Head of caudate nucleus (tissue), 42 donors: ENCODE results near the gene RAB6C.
"Not testable (repeated sequence)": the region's sequence is repeated elsewhere in the genome, so short reads cannot be mapped to it uniquely, and the experiment has no call there.

Experiments
- DNase-seq, 42 donors: peaks; one replicate each; pipeline versions ENCODE4 v3.0.0 to v3.0.0-alpha.2; 2020 to 2021; ENCODE audit warnings: mixed read lengths in 7 of 42
- intact Hi-C: fragments of 100-400 bp; cut with DNase I; formaldehyde crosslinking; loops from one replicate; pipeline ENCODE4 v1.15.0; 2022

The RAB6C gene

DNA sequence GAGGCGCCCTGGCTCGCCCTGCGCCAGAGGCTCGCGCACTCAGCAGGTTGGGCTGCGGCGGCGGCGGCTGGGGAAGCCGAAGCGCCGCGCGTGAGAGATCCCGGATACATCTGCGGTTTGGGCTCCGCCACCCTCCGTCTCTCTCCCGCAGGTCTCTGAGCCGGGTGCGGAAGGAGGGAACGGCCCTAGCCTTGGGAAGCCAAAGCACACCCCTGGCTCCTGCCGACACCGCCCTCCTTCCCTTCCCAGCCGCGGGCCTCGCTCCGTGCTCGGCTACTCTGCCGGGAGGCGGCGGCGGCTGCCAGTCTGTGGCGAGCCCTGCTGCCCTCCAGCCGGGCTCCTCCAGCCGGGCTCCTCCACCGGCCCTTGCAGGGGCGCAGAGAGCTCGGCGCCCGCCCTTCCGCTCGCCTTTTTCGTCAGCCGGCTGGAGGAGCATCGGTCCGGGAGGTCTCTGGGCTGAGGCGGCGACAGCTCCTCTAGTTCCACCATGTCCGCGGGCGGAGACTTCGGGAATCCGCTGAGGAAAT lies at the start of gene RAB6C:
Gene RAB6C, plus strand, starts transcription at position 38 of the 527 bp plus-strand sequence. Its CDS starts 450 bp downstream, at position 488.
- intact Hi-C loops: not testable (repeated sequence)
- peak in 41 of 42 donors; percentile 29 to 84 (median 67) for DNase-seq

DNA sequence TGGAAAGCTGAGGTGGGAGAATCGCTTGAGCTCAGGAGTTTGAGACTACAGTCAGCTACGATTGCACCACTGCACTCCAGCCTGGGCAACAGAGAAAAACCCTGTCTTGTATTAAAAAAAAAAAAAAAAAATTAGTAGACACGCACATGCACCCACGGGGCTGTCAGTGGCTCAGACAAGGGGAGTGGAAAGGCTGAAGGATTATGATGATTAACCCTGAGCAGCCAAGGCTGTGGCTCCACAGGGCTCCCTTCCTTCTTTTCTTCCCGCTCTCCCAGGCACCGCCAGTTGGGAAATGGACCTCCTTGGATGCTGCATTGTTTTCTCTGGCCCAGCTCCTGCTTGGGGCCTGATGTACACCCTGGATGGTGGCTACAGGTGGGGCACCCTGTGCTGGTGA lies 49.0 kb upstream of the RAB6C start:
- peak in 2 of 42 donors; percentile 10 to 32 for DNase-seq
- intact Hi-C loops: no loop called here

DNA sequence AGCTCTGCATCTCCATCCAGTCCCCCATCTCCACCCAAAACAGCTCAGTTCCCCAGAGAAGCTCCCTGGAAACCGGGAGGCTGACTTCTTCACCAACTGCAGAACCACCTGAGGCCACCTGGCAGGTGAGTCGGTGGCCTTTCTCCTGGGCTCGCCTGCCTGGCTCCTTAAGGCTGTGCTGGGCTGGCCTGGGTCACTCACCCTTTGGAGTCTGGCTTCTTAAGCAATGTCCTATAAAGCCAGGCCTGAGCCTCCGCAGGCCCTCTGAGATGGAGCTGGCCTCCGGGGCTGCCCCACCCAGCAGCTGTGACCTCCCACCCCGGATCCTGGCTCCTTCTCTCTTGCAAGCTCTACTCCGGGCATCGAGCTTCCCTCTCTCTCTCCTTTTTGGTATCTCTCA lies 46.1 kb upstream of the RAB6C start:
- peak in 3 of 42 donors; percentile 33 to 56 (median 39) for DNase-seq

DNA sequence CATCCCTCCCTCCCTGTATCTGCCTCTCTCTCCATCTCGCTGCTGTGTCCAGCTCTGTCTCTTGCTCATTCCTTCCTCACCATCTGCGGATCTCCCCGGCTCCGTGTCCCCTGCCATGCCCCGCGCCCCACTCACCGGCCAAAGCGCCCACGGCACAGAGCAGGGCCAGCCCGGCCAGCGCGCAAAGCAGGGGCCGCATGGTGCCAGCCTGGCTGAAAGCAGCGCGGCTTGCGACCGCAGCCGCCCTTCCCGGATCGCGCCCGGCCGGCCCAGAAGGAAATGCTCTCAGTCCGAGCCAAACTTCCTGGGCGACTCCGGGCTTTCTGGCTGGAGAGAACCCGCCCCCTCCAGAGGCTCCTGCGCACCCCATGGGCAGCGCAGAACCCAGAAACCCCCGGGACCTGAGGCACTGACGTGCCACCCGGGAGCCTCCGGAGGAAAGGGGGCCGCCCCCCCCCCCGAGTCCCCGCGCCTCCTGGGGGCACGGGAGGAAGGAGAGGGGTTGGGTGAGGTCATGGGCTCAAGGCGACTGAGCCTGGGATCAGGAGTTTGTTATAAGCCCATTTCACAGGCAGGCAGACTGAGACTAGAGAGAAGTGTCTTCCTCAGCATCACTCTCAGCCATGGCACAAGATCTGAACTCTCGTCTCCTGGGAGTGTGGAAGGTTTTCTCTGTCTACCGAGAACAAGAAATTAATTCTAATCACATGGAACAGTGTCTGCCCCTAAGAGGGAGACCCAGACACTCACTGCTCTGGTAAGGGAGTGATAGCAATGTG lies 45.2 kb upstream of the RAB6C start:
- intact Hi-C loops: no loop called here
- peak in 12 of 42 donors; percentile 15 to 68 (median 40) for DNase-seq

More for the DNA sequence above, 46.1 kb upstream of the RAB6C start:
- intact Hi-C loops: not testable (repeated sequence)

DNA sequence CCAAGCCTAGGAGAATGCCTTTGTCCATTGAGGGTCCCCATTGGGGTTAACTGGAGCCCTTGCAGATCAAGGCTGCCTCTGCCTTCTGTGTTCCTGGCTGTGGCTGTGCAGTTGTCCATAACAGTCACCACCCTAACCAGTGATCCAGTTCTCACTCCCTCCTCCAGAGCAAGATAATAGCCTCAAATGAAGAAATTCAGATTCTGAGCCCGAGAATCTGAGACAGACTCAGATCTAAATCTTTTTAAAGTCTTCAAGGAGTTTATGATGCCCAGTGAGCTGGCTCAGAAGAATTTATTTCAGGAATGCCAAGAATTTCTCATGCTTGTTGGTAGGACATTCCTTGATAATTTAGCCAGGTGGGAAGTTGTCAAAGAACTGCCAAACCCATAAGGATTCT lies 44.3 kb upstream of the RAB6C start:
- intact Hi-C loops: loop anchor here (5.0 kb wide), 1 partner anchor 402 kb away; no protein-coding TSS in a partner anchor
- DNase-seq: peak in 1 of 42 donors; percentile 31

DNA sequence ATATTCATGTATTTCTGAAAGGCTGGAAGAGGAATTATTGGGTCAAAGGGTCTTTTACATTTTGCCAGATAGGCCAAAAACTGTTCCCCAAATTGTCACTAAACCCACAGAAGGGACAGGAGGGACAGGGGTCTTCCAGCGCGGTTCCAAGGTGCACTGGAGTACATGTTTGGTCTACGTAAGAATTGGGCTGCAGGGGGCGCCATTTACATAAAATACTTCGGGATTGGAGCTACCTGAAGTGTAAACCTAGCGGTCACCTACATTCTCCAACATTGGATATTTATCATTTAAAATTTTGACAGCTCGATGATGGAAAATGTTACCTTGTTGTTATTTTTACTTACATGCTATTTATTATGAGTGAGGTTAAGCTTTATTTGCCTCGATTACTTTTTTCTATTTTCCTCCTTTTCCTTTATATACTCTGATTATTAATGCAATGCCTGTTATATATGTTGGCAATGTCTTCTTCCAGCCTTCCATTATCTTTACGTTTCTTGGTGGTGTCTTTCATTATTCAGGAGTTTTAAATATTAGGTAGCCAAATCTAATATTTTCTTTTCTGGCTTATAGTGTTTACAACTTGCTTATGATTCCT lies 43.0 kb upstream of the RAB6C start:
- intact Hi-C loops: loop anchor here (5.0 kb wide), 1 partner anchor 401 kb away; no protein-coding TSS in a partner anchor
- peak in 28 of 42 donors; percentile 41 to 90 (median 73) for DNase-seq

DNA sequence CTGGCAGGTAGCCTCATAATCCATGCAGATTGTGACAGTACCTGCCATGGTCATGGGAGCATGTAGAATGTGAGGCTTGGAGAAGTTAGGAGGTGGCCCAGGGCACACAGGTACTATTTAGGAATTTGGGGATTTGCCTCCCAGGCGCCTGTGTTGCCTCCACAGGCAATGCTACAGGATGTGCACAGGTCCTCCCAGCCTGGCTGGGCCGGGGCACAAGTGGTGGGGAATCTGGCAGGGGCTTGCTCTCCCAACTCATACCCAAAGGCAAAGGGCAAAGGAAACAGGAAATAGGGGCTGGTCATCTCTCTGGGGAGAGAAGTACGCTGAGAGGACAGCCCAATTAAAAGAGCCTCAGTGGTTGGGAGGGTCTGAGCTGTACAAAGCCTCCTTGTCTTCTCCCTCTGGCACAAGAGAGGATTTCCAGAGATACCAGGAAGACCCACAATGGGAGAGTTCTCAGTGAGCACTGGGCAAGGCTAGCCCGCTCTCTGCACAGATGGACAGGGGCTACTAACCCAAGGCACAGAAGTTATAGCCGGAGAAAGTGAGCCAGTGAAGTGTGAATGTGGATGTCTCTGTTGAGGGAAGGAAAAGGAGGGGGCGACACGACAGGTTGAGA lies 40.5 kb upstream of the RAB6C start:
- peak in 22 of 42 donors; percentile 16 to 76 (median 50) for DNase-seq
- intact Hi-C loops: loop anchor here (5.0 kb wide), 1 partner anchor 398 kb away; no protein-coding TSS in a partner anchor

DNA sequence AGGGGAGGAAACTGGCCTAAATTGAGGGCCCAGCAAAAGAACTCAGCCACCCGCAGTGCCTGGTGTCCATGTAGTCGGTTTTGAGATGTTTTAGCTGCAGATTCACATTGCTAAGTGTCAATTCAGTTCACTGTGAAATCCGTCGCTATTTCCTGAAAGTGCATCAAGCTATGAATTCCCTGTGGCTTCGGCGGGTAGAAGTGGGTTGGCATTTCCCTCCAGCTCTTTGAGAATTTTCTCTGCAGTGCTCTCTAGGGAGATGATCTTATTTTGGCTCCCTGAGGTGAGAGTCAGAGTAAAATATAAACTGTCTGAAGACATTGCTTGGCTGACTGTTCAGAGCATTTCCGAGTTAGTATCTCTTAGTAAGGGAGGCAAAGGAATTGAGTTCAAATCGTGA lies 36.0 kb upstream of the RAB6C start:
- peak in 2 of 42 donors; percentile 17 to 25 for DNase-seq
- intact Hi-C loops: not testable (repeated sequence)

DNA sequence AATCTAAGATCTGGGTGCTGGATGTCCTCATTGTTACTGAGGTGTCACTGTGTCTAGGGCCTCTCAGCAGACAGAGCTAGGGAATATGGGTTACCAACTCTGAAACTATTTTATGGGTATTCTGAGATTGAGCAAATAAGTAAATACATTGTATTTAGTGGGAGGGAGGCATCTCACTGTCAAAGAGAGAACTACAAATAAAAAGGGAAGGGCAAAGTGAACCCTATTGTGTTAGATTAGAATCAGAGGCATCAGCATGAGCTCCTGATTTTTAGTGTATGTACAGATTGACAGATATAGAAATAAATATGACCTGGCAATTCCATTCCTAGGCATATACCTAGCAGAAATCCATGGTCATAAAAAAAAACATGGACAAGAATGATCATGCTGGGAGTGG lies 33.9 kb upstream of the RAB6C start:
- DNase-seq: no peak
- intact Hi-C loops: no loop called here

DNA sequence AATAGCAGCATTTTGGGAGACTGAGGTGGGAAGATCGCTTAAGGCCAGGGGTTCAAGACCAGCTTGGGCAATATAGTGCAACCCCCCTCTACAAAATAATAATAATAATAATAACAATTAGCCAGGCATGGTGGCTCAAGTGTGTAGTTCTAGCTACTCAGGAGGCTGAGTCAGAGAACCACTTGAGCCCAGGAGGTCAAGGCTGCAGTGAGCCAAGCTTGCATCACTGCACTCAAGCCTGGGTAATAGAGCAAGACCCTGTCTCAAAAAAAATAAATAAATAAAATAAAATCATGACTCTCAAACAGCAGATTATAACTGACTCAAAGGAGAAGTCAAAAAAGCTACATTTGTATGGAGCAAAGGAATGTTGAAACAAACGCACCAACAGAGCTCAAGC lies 31.8 kb upstream of the RAB6C start:
- DNase-seq, intact Hi-C loops: not testable (repeated sequence)

DNA sequence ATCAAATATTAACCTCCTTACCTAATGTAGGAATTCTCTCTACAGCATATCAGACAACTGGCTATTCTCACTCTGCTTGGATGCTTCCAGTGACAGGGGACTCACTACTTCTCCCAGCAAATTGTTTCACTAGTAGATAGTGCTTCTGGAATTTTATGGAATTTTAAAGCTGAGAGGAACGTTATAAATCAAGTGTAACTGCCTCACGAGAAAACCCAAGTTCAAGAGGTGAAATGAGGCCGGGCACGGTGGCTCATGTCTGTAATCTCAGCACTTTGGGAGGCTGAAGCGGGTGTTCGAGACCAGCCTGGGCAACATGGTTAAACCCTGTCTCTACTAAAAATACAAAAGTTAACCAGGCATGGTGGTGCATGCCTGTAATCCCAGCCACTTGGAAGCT lies 23.3 kb upstream of the RAB6C start:
- intact Hi-C loops, DNase-seq: not testable (repeated sequence)

DNA sequence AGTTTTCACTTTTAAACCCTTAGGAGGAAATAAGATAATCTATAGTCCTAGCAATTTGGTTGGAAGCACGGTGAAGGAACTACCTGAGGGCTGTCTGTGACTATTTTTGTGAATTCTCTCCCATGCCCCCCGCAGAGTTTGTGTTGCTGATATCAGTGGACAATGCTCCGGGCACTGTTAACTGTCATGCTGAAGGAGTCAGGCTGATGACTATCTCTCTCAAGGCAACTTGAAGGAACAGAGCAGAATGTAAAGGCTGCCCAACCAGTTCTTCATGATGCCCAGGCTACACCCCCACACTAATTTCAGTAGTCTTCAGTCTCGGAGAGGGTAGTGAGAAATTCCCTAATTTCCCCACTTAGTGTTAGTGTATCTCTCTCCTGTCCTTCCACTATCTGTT lies 21.6 kb upstream of the RAB6C start:
- intact Hi-C loops: no loop called here
- no peak for DNase-seq

DNA sequence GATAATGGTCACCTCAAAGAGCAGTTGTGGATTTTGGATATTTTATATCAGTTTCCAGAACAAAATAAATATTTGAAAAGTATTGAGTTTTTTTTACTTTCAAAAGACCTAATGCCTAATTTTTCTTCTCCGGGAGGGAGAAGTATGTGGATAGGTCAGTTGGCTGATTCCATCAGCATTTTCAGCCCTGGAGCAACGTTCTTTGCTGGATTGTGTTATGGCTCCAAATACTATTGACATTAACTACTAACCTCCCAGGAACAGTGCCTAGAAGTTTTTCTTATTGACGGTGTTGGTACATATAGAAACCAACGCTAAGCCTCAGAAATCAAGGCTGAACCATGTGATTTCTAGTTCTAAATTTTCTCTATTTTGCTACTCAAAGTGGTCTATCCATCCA lies 20.7 kb upstream of the RAB6C start:
- DNase-seq, intact Hi-C loops: not testable (repeated sequence)

DNA sequence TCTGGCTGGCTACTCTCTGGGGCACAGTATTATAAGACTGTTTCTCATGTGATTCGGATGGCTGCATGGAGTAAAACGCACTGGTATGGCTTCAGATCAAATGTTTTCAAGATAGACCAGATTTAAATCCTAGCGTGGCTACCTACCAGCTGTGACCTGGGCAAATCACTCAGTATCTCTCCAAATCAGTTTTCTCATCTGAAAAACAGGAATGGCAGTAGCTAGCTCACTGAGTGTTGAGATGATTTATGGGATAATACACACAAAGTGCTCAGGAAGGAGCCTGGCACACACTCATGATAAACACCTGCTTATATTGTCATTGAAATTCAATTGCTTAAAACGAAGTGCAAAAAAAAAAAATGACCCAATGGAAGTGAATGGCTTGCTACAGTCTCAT lies 10.9 kb upstream of the RAB6C start:
- intact Hi-C loops, DNase-seq: not testable (repeated sequence)

DNA sequence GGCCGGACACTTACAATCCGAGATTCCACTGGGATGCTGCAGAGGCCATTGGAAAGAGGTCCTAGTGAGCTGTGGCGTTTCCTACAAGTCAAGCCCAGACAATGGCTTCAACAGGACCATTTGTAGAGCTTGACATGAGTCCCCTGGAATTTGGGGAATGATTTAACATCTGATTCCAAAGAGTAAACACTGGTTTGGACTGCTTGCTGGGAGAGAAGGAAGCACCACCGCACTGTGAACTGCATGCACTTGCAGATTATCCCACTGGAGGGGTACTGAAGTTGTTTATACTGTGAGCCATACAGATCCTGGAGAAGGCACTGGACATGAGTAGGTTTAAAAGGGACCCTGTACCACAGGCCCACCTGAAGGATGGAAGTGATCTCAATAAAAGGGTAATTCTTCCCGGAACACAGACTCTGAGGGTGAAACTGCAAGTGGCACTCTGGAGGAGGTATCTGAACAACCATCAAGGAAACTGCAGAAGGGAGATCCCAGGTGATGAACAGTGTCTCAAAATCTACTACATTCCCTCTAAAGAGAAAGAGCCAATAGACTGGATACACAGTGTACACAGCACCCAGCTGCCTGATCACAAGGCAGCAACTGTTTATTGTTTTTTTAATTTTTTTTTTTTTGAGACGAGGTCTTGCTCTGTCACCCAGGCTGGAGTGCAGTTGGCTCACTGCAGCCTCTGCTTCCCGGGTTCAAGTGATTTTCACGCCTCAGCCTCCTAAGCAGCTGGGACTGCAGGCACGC lies 4.3 kb upstream of the RAB6C start:
- intact Hi-C loops: no loop called here
- peak in 5 of 42 donors; percentile 9 to 38 (median 19) for DNase-seq

DNA sequence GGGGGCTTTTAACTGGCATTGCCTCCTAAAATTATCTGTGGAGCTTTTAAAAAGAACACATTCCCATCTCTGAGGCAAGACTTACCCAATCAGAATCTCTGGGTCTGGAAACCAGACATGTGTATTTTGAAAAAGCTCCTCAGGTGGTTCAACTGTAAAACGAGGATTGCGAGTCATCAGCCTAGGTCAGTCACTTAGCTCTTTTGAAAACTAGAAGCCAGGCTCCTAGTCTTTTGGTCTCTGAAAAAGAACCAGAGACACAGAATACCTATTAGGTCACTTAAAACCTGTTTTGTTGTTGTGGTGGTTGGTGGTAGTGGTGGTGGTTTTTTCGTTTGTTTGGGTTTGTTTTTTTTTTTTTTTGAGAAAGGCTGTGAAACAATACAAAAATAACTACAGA lies 2.5 kb upstream of the RAB6C start:
- intact Hi-C loops, DNase-seq: not testable (repeated sequence)

DNA sequence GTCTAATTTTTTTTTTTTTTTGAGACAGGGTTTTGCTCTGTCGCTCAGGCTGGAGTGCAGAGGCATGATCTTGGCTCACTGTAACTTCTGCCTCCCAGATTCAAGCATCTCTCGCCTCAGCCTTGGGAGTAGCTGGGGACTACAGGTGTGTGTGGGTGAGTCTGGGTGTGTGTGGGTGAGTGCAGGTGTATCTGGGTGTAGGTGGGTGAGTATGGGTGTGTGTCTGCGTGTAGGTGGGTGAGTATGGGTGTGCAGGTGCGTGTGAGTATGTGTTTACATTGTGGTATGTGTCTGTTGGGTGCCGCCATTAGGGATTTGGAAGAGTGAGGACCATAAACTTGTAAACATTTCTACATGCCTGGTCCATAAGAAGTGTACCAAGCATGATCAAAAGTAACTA lies 1.5 kb upstream of the RAB6C start:
- intact Hi-C loops: no loop called here
- no peak for DNase-seq

DNA sequence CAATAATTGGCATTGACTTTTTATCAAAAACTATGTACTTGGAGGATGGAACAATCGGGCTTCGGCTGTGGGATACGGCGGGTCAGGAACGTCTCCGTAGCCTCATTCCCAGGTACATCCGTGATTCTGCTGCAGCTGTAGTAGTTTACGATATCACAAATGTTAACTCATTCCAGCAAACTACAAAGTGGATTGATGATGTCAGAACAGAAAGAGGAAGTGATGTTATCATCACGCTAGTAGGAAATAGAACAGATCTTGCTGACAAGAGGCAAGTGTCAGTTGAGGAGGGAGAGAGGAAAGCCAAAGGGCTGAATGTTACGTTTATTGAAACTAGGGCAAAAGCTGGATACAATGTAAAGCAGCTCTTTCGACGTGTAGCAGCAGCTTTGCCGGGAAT lies 780 bp downstream of the RAB6C start:
- peak in 3 of 42 donors; percentile 19 to 61 (median 27) for DNase-seq
- intact Hi-C loops: not testable (repeated sequence)

DNA sequence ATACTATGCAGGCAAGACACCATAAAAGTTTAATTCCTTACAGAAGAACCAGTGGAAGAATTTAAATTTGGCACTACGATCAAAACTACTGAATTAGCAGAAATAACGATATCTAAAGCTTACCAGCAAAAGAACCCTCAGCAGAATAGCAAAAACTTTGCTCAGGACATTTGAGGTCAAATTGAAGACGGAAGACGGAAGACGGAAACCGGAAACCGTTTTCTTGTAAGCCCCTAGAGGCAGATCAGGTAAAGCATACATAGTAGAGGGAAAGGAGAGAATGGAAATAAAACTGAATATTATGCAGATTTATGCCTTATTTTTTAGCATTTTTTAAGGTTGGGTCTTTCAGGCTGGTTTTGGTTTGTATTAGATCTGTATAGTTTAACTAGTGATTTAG lies 2.2 kb downstream of the RAB6C start:
- intact Hi-C loops, DNase-seq: not testable (repeated sequence)
